KBM-7 (cell line): ENCODE data around the gene ZNF630.
"Not testable (repeated sequence)": the region's sequence is repeated elsewhere in the genome, so short reads cannot be mapped to it uniquely, and the experiment has no call there.

Experiments used
- DNase-seq: peaks from one replicate; pipeline ENCODE4 v3.0.0-alpha.2; 2015
- in situ Hi-C: fragments of 300-500 bp; cut with MboI; formaldehyde crosslinking; loops from 2 replicates; pipeline ENCODE4 v1.14.3; 2020; ENCODE audit warnings: low sequenced_read_pairs, low pct_unique_long_range_greater_than_20kb, mixed read lengths

Gene ZNF630

DNA sequence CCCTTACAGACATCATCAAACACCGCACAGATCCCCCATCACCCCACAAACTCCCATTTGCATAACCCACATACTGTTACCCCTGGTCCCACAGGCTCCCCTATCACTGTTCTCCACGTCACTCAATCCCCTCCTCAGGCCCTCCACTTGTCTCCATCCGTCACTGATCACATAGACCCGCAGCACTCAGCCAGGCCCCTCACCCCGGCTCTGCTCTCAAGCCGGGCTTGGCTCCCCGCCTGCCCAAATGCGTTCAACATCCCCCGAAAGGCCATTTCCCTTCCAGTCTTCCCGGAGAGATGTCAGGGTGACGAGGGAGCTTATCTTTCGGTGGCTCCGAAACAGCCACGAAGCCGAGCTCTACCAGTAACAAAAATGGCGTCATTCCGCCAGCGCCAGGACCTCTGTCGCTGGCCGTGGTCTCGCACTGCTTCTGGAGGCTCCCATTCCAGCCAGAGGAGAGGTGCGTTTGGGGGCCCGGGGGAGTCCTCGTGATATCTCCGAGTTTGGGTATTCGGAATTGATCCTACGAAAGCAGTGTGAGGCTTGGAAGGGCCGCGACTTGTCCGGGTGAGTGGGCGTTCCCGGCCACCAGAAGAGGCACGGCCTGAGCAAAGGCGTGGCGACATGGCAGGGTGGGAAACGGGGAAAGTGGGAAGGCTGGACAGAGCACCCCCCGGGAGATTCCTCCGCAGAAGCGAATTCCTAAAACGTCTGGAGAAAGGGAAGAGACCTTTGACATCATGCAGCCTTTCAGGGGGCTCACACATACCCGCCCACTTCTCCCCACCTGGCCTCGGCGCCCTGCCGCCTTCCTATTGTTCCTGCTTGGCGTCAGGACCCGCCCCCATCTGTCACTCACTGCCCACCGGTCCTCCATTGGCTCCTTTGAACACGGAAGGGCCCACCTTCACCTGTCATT, at the start of gene ZNF630:
Gene ZNF630 (minus strand): TSS at position 577 of the 922 bp plus-strand sequence. CDS start 4,754 bp downstream, outside the sequence.
- DNase-seq: no peak
- in situ Hi-C loops: no loop called here

DNA sequence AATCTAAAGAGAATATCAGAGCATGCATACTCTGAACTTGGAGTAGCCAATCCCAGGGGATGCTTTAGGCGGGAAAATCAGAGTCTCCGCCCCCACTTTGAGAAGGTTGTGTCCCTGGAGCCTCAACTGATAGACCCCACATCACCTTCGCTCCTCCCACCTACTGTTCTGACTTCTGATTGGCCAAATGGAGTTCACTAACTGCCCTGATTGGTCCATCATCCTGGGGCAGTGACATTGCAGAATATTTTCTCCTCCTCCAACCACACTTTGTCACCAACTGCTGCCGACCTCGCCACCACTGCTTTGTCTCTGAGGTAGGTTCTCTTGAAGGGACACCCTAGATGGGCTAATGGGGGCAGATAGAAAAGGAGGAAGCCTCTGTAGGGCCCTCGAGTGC, 36.3 kb upstream of the ZNF630 start:
- no peak for DNase-seq
- in situ Hi-C loops: no loop called here

DNA sequence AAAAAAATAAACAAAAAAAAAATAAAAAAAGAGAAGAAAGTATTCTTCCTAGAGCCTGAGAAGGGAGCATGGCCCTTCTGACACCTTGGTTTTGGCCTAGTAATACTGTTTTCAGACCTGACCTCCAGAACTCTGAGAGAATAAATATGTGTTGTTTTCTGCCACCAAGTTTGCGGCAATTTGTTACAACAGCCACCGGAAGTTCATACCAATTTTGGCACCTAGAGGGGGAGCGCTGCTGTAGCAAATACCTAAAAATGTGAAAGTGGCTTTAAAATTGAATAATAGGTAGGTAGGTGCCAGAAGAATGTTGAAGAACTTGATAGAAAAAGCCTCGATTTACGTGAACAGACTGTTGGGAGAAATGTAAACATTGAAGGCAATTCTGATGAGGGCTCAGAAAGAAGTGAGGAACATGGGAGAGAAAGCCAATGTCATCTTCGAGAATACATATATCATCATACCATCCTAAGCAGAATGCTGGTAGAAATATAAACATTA, 31.5 kb upstream of the ZNF630 start:
- DNase-seq: no peak
- in situ Hi-C loops: no loop called here

DNA sequence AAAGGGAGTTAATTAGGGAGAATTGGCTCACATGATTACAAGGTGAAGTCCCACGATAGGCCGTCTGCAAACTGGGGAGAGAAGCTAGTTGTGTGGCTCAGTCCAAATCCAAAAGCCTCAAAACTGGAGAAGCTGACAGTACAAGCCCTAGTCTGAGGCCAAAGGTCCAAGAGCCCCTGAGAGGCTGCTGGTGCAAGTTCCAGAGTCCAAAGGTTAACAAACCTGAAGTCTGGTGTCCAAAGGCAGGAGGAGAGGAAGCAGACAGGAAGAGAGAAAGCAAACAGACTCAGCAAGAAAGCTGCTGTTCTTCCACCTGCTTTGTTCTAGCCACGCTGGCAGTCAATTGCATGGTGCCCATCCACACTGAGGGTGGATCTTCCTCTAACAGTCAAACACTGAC, 30.0 kb upstream of the ZNF630 start:
- in situ Hi-C loops: no loop called here
- DNase-seq: no peak

DNA sequence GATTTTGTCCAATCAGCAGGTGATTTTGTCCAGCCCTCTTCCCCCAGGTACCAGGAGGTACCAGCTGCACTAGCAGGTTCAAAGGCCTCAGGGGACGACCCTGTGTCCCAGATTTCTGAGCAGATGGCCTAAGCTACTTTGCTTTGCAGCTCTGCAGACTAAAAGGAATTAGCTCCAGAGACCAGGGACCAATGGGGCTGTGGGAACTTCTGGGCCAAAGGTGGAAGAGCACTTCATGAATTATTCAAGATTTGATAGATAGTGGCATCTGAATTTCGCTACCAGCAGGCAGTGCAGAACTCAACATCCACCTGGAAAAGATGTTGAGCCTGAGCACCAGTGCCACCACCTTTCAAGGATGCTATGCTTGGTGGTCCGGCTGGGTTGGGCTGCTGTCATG, 21.1 kb upstream of the ZNF630 start:
- in situ Hi-C loops, DNase-seq: not testable (repeated sequence)

DNA sequence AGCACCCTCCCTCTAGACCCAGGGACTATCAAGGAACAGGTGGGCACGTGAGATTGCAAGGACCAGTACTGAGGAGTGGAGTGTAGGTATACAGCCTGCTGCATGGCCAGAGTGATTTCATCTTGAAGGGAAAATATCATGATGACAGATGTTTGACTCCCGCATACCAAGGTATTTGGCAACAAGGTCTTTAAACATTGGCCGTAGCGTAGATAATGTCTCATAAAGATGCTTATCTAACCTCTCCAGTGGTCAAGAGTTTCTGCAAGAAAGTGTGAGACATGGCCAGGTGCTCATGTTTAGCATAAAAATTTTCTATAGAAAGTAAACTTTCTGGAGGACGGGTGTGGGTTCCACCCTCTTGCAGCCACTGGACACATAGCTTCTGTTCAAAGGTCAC, 18.7 kb upstream of the ZNF630 start:
- in situ Hi-C loops: no loop called here
- DNase-seq: no peak

DNA sequence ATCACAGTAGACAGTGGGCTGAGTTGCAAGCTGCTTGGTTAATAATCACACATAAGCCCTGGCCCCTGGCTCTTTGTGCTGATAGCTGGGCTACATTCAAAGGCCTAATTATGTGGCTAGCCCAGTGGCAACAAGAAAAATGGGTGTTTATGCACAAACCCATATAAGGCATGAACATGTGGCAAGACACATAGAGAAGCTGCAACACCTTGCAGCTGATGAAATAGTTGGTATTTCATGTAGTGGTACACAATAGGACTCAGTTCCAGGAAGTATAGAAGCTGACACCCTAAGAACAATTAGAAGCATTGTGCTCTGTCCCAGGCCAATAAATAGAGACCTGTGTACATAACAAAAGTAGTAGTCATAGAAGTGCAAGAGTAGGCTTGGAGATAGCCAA, 14.6 kb upstream of the ZNF630 start:
- DNase-seq: no peak
- in situ Hi-C loops: no loop called here

DNA sequence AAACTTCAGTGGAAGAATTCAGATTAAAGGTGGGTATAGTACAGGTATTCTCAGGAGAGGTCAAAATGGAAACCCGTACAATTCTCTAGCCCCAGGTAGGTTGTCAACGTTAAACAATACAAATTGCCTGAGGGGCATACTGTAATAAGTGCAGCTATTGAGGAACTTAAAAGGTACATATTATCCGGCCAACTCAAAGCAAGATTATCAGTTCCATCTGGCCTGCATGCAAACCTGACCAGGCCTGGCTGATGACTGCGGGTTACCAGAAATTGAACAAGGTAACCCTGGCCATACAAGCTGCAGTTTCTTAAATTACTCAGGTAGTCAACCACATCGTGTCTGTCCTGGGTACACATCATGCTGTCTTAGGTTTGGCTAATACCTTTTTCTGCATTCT, 12.3 kb upstream of the ZNF630 start:
- in situ Hi-C loops: no loop called here
- DNase-seq: no peak

DNA sequence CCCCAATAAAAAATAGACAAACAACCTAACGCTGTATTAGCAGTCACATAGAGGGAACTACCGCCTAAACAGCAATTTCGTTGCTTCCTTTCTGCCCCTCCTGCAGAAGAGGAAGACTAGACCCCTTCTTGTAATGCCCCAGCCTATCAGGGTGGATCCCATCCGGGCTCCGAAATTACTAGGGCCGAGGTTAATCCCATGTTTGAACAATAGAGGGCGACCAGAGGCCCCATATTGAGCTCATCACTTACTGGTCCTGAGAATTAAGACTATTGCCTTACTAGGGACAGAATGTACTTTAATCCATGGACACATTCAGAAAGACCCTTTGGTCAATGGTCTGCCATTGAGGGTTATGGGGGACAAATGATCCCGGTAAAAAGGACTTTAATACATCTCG, 11.8 kb upstream of the ZNF630 start:
- peak; percentile 87 for DNase-seq
- in situ Hi-C loops: no loop called here

DNA sequence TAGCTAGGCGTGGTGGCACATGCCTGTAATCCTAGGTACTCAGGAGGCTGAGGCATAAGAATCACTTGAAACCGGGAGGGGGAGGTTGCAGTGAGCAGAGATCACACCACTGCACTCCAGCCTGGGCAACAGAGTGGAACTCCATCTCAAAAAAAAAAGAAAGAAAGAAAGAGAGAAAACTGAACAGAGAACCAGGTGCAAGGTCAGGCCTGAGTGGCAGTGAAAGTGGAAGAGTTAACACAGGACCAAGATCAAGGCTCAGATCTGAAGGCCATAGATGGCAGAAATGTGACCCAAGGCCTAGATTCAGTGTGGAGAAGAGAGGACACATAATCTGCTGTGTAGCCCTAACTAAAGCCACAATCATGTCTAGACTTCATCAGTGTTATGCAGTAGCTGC, 4.9 kb upstream of the ZNF630 start:
- in situ Hi-C loops: no loop called here
- DNase-seq: no peak

DNA sequence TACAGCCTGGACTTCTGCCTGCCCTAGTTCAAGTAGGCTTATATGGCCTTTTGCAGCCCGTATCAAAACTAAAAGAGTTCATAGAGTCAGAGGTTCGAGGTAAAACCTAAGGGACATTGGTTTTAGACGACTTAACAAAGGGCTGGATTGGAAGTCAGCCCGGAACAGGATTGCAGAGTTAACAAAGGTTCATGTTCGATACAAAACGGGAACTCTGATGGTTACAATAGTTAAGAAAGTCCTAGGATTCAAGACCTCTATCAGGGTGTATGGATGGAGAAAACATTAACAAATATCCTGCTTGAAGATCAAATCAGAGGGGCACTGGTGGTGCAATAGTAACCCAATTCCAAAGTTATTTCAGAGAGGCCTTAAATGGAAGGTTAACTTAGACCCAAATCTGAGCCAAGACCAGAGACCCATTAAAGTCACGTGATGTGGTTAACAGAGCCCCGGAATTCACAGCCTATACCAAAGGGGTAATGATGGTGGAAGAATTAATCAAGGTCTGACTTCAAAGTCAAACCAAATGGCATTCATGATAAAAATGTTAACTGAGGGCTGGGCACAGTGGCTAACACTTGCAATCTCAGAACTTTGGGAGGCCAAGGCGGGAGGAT, 656 bp upstream of the ZNF630 start:
- in situ Hi-C loops: no loop called here
- no peak for DNase-seq

DNA sequence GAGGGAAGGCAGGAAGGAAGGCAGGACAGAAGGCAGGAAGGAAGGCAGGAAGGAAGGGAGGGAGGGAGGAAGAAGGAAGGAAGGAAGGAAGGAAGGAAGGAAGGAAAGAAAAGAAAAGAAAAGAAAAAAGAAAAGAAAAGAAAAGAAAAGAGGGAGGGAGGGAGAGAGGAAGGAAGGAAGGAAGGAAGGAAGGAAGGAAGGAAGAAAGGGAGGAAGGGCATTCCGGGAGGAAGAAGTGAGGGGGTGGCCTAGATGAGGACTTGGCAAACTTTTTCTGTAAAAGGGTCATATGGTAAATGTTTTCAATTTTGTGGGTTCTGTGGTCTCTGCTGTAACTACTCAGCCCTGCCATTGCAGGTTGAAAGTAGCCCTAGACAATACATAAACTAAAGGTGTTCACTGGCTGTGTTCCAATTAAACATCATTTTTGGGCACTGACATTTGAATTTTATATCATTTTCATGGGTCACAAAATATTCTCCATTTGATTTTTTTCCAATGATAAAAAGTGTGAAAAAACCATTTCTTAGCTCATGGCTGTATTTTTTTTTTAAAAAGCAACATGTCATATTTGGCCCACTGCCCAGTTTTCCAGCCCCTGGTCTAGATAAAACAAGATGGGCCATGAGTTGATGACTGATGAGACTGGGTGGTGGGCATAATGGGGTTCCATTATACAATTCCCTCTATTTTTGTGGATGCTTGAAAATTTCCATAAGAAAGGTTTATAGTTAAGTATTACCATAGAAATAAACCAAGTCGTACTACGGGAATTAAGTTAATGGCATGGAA, 3.1 kb downstream of the ZNF630 start:
- no peak for DNase-seq
- in situ Hi-C loops: no loop called here

DNA sequence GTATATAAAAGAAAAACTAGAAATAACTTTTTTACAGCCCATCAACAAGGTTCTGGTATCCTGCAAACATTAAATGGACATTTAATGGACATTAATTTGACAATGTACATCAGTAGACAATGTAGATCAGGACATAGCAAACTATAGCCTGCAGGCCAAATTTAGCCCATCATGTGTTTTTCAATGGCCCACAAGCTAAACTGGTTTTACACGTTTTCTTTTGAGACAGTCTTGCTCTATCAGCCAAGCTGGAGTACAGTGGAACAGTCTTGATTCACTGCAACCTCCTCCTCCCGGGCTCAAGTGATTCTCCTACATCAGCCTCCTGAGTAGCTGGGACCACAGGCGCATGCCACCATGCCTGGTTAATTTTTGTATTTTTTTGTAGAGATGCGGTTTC, 7.2 kb downstream of the ZNF630 start:
- in situ Hi-C loops: no loop called here
- DNase-seq: no peak

DNA sequence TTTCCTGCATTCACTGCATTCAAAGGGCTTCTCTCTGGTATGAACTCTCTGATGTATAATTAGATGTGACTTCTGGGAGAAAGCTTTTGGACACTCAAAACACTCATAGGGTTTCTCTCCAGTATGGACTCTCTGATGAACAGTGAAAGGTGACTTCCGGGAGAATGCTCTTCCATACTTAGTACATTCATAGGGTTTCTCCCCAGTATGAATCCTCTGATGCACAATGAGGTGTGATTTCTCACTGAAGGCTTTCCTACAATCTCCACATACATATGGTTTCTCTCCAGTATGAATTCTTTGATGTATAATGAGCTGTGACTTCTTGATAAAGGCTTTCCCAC, 12.2 kb downstream of the ZNF630 start:
- no peak for DNase-seq
- in situ Hi-C loops: no loop called here

DNA sequence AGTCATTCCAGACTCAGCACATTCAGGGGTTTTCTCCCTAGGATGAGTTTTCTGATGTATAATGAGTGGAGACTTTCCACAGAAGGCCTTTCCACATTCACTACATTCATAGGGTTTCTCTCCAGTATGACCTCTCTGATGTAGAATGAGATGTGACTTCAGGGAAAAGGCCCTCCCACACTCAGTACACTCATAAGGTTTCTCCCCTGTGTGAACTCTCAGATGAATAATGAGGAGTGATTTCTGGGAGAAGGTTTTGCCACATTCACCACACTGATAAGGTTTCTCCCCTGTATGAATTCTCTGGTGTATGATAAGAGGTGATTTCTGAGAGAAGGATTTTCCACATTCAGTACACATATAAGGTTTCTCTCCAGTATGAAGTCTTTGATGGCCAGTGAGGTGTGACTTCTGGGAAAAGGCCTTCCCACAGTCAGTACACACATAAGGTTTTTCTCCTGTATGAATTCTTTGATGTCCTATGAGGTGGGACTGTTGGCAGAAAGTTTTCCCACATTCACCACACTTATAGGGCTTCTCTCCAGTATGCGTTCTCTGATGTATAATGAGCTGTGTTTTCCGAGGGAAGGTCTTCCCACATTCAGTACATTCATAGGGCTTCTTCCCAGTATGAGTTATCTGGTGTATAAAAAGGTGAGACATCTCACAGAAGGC, 12.7 kb downstream of the ZNF630 start:
- no peak for DNase-seq
- in situ Hi-C loops: no loop called here

DNA sequence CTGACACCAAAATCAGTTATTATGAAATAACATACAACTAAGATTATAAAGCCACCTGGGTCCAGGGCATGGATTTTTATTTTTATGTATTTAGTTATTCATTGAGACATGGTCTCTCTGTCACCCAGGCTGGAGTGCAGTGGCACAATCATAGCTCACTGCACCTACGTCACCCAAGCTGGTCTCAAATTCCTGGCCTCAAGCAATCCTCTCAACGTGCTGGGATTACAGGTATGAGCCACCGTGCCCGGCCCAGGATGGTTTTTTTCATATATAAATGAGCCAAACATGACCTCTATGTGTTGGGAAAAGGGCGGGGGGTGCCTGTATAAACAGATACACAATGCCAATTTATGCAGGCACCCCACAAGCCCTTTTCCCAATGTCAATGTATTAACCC, 24.6 kb downstream of the ZNF630 start:
- no peak for DNase-seq
- in situ Hi-C loops: loop anchor here (25.0 kb wide), 1 partner anchor 185 kb away; no protein-coding TSS in a partner anchor

DNA sequence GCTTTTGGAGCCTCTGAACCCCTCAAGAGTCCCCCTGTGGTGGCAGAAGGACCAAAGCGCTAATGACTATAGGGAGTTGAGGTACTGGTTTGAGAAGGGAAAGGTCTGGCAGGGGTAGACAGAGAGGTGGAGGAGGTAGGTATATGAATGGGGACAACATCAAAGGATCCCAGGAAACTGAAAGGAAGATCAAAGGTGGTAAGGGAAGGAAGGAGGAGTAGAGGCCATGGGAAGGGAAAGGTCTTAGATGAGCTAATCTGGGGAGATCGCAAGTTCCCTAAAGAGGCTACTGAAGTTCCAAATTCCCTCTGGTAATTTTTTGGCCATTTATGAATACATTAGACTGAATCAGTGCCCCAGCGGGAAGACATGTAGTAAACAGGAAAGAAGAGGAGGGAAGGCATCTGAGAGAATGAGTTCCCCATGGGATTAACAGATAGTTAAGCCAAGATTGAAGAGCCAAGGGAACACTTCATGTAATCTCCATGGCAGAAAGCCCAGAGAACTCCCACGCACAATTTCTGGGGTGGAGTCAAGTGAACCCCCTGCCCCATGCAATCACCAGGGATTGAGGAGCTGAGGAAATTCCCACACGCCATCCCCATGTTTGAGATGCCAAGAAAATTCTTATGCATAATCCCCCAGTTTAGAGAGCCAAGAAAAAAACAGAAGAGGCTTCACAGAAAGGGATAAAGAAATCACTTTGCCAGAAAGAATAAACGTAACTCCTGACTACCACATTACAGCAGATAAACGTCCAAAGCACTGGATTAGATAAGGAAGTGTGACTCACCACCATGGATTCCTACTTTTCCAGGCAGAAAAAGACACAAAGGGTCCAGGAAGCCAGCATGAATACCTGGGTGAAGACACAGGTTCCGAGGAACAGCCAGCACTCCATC, 25.8 kb downstream of the ZNF630 start:
- in situ Hi-C loops: loop anchor here (25.0 kb wide), 1 partner anchor 183 kb away; no protein-coding TSS in a partner anchor
- DNase-seq: no peak

DNA sequence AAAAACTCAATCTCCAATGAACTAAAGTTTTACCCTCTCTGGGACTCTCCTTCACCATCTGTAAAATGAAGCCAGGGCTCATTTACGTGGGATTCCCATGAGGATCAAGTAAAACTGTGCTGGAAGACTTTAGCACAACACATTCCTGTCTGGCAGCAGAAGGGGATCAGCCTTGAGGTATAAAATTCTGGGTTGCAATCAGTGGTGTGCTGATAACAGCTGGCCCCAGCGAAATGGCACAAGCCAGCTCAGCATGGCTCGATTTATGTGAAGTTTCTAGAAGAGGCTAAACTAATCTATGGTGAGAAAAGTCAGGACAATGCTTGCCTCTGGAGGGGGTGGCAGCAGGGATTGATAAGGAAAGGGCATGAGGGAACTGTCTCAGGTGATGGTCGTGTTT, 28.4 kb downstream of the ZNF630 start:
- in situ Hi-C loops: loop anchor here (25.0 kb wide), 1 partner anchor 181 kb away; no protein-coding TSS in a partner anchor
- no peak for DNase-seq
